Peyer's patch (tissue), 4 donors: ENCODE measurements around the gene NPIPB4. TPM values are rescaled to one million over a fixed set of nuclear protein-coding genes. Genes with fewer than 3 reads are reported as not detected.
A peak's percentile ranks its signal among the peaks of the same experiment; 100 is the strongest.
"Not testable (repeated sequence)": the region's sequence is repeated elsewhere in the genome, so short reads cannot be mapped to it uniquely, and the experiment has no call there.

Experiments used
- DNase-seq, 3 donors: peaks; one replicate each; pipeline ENCODE4 v3.0.0-alpha.2; 2017 to 2019
- H3K27ac ChIP-seq, 4 donors: fragments of 200-600 bp; sonication (generic); one replicate each; pipeline ENCODE4 v1.5.1; 2016 to 2019
- H3K27me3 ChIP-seq, 2 donors: fragments of 200-600 bp; sonication (generic); one replicate each; pipeline ENCODE4 v1.5.1; 2019
- H3K36me3 ChIP-seq, 3 donors: fragments of 200-600 bp; sonication (generic); one replicate each; pipeline ENCODE4 v1.5.1; 2016 to 2019
- H3K4me1 ChIP-seq, 4 donors: fragments of 200-600 bp; sonication (generic); one replicate each; pipeline ENCODE4 v1.5.1; 2016 to 2019
- H3K4me3 ChIP-seq, 4 donors: fragments of 200-600 bp; sonication (generic); 1 replicate in 3 of 4; 2 replicates in 1 of 4; pipeline ENCODE4 v1.5.1; 2016 to 2019; ENCODE audit warnings: mild to moderate bottlenecking in 1 of 4
- H3K9me3 ChIP-seq, 4 donors: fragments of 200-600 bp; sonication (generic); one replicate each; pipeline ENCODE4 v1.5.1; 2016 to 2019; ENCODE audit warnings: mild to moderate bottlenecking in 1 of 4
- POLR2A ChIP-seq, 2 donors: fragments of 450-650 bp; IDR thresholded peaks; one replicate each; pipeline ENCODE4 v1.5.1; 2017; ENCODE audit warnings: antibody characterized with exemption in 2 of 2, mild to moderate bottlenecking in 2 of 2, moderate library complexity in 2 of 2
- small RNA-seq, 2 donors: library from RNA; depleted of rRNA; stranded (forward); fragments of <200 nt; gene quantifications; one replicate each; pipeline ENCODE3, GENCODE V24; 2016
- total RNA-seq, 4 donors: library from RNA; depleted of rRNA; stranded (reverse); fragments of >200 nt; gene quantifications; one replicate each; pipeline ENCODE4 v1.1.0, GENCODE V29; 2016
- TF ChIP-seq, protein P1 (sequence below), 6 experiments: fragments of 450-650 bp in 4 of 6; fragments of 200-600 bp in 2 of 6; sonication (generic) in 1 of 6; IDR thresholded peaks; one replicate each; pipeline ENCODE4 v1.5.1; 2017 to 2019; ENCODE audit warnings: antibody characterized with exemption in 6 of 6, mild to moderate bottlenecking in 3 of 6, moderate library complexity in 1 of 6

Gene NPIPB4
- total RNA-seq, 4 donors from 2014 or later: 120 to 342 (median 219) TPM

DNA sequence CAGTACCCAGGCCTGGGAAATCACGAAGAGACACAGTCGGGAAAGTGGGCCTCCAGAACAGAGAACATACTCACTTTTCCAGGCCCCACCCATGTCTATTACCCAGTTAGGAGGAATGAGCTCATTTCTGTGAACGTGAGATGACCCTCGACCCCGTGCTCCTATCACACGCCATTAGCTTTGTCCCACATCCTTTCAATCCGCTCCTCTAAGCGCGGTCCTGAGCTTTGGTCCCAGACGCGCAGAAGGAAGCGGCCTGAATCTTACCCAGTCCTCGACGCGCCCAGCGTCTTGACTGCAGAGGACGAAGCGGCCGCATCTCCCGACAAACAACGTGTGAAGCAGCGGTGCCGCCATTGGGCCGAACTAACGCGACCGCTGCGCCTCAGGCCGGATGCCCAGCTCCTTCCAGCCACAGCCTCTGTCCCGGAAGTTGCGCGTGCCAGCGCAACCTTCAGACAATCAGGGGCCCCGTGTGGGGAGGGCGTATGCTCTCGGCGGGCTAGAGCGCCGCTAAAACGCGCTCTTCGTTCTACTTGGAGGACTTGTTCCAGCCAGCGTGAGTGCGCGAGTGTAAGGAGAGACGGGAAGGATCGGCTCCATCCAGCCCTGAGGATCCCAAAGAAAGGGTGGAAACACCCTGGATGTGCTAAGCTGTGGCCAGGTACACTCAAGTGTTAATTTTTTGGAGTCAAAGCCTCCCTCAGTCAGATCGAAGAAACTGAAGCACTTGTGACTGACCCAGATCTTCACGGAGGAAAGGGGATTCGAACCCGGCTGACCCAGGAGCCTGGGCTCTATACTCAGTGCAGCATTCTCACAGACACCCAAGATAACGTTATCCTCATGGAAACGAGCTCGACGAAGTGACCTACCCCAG, 37.3 kb downstream of the NPIPB4 start:
- not testable (repeated sequence) for H3K9me3 ChIP-seq, H3K4me1 ChIP-seq, H3K36me3 ChIP-seq, H3K27me3 ChIP-seq
- H3K27ac ChIP-seq: peak overlapping the region; percentile 78 to 85 (median 82)
- peak; percentile 70 to 84 (median 79) for DNase-seq
- peak; percentile 20 to 40 for TF ChIP-seq POLR2A (IDR thresholded peaks at IDR 0.05)
- peak overlapping the region; percentile 49 to 74 (median 62) for H3K4me3 ChIP-seq

DNA sequence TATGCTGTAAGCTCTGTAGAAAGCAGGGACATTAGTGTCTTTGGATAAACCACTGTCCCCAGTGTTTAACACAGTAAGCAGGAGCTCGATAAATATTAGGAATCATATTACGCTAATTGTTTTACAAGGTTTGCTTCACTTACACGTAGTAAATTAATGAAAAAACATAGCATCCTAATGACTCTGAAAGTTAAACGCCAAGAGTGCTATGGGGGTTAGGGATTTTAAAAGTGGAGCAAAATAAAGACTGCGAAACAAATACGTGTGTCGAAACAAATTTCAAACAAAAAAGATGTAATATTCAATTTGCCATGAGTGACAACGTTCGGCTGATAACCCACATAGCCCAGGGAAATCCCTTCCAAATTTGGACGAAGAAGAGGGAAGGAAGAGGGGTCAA, 37.9 kb downstream of the NPIPB4 start:
- Histone ChIP-seq H3K4me3 (peak overlapping the region in 3 of 4 donors; percentile 49 to 74 (median 68)), H3K27ac (peak overlapping the region in 3 of 4 donors; percentile 78 to 85 (median 85))
- not testable (repeated sequence) for DNase-seq, H3K4me1 ChIP-seq, H3K9me3 ChIP-seq, H3K27me3 ChIP-seq, H3K36me3 ChIP-seq

DNA sequence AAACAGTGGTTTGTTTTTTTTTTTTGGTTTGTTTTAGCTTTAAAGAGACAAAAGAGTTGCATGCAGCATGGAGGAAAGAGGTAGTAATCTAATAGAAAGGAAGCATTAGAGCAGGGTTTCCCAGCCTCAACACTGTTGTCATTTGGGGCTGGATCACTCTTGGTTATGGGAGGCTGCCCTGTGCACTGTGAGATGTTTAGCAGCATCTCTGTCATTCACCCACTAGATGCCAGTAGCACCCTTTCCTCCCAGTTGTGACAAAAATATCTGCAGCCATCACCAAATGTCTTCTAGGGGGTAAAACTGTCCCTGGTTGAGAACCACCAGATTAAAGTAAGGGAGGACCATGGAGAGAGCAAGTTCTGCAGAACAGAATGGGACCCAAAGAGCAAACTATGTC, 40.5 kb downstream of the NPIPB4 start:
- H3K4me1 ChIP-seq, H3K27ac ChIP-seq, H3K27me3 ChIP-seq, DNase-seq, H3K9me3 ChIP-seq, H3K4me3 ChIP-seq: not testable (repeated sequence)
- H3K36me3 ChIP-seq: peaks cover 0 to 15% (median 0%) of the 10 kb centered on the region in 3 donors

DNA sequence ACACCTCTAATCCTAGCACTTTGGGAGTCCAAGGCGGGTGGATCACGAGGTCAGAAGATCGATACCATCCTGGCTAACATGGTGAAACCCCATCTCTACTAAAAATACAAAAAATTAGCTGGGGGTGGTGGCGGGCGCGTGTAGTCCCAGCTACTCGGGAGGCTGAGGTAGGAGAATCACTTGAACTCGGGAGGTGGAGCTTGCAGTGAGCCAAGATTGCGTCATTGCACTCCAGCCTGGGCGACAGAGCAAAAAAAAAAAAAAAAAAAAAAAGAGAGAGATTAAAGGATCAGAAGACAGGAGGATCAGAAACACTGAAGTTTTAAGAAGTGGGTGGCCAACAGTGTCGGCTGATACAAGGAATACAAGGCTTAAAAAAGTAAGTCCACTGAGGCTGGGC, 41.9 kb downstream of the NPIPB4 start:
- H3K9me3 ChIP-seq, H3K27me3 ChIP-seq: not testable (repeated sequence)

DNA sequence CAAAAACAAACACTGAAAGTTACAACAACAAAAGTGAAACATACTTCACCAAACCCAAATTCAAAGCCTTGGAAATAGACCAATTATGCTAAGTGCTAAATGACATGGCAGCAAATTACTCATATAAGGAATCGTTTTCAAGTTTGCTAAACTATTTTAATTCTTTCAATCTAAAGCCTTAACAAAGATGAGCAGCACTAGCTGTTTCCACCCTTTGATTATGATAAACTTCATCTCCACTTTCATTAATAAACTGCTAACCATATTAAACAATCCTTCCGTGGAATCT, 55.2 kb downstream of the NPIPB4 start:
- not testable (repeated sequence) for H3K4me3 ChIP-seq, H3K9me3 ChIP-seq, H3K4me1 ChIP-seq, H3K27ac ChIP-seq, H3K36me3 ChIP-seq, DNase-seq, H3K27me3 ChIP-seq

More for the DNA sequence above, 41.9 kb downstream of the NPIPB4 start:
- not testable (repeated sequence) for H3K4me3 ChIP-seq, DNase-seq, H3K27ac ChIP-seq, H3K4me1 ChIP-seq
- peaks cover 0 to 24% (median 0%) of the 10 kb centered on the region in 3 donors for H3K36me3 ChIP-seq

DNA sequence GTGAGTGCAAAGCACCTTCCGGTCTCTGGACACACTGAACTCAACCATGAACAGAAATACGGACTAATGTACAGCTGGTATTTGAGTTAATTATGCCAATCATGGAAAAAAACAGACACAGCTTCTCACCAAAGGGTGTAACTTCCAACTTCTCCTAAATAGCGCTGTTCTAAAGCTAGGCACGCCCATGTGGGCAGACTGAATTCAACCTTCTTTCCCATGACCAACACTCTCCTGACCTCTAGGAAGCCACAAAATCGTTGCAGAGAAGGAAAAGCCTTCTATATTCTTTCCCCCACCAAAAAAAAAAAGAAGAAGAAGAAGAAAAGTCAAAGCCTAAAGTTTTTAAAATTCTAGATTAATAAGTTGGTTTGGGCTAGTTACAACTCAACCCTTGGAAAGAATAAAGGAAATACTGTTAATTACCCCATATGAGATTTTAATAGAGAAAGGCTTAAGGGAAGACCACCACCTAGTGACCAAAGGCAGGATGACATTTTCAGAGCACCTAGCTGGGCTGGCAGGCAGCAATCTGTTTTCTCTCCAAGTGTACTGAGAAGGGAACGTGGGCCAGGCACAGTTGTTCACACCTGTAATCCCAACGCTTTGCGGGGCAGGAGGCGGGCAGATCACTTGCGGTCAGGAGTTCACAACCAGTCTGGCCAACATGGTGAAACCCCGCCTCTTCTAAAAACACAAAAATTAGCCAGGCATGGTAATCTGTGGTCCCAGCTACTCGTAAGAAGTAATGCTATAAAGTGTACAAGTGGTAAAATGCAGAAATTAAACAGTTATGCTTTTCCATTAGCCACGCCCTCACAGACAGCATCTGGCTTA, 55.8 kb downstream of the NPIPB4 start:
- not testable (repeated sequence) for H3K36me3 ChIP-seq, H3K9me3 ChIP-seq, H3K4me3 ChIP-seq, H3K27me3 ChIP-seq, H3K4me1 ChIP-seq
- H3K27ac ChIP-seq: peak overlapping the region in 1 of 4 donors; percentile 22
- TF ChIP-seq, protein P1, sequence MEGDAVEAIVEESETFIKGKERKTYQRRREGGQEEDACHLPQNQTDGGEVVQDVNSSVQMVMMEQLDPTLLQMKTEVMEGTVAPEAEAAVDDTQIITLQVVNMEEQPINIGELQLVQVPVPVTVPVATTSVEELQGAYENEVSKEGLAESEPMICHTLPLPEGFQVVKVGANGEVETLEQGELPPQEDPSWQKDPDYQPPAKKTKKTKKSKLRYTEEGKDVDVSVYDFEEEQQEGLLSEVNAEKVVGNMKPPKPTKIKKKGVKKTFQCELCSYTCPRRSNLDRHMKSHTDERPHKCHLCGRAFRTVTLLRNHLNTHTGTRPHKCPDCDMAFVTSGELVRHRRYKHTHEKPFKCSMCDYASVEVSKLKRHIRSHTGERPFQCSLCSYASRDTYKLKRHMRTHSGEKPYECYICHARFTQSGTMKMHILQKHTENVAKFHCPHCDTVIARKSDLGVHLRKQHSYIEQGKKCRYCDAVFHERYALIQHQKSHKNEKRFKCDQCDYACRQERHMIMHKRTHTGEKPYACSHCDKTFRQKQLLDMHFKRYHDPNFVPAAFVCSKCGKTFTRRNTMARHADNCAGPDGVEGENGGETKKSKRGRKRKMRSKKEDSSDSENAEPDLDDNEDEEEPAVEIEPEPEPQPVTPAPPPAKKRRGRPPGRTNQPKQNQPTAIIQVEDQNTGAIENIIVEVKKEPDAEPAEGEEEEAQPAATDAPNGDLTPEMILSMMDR (IDR thresholded peaks at IDR 0.05): peak in 5 of 6 experiments; percentile 25 to 47 (median 39)
- DNase-seq: peak in 2 of 3 donors; percentile 3 to 48

DNA sequence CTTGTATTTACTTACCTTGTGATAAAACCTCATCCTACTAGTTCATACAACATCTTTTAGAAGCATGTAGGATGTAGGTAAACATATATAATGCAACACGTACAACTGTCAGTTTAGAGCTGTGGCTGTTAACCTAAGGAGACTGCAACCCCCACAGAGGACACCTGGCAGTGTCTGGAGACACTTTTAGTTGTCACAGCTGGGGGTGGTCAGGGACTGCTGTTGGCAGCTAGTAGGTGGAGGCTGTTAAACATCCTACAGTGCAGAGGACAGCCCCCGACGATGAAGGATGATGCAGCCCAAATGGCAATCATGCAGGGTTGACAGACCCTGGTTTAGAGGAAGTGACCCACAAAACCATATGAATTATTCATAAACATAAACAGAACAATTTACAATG, 59.0 kb downstream of the NPIPB4 start:
- H3K4me1 ChIP-seq, H3K27me3 ChIP-seq, DNase-seq, H3K36me3 ChIP-seq, H3K27ac ChIP-seq, H3K4me3 ChIP-seq, H3K9me3 ChIP-seq: not testable (repeated sequence)

DNA sequence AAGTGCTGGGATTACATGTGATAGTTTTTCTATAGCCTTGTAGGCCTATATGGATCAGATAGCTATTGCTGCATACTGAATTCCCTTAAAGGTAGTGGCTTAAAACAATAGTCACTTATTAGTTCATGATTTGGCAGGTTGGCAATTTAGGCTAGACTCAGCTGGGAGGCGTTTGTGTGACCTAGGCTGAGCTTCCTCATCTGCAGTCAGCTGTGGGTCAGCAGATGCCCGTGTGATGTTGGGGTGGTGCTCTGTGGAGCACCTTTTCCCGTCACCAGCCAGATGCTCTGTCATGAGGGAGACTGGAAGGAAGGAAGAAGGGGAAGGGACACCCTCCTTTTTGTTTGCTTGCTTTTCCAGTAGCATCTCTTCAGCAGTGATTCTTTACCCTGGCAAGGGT, 64.2 kb downstream of the NPIPB4 start:
- H3K4me1 ChIP-seq, DNase-seq: not testable (repeated sequence)

DNA sequence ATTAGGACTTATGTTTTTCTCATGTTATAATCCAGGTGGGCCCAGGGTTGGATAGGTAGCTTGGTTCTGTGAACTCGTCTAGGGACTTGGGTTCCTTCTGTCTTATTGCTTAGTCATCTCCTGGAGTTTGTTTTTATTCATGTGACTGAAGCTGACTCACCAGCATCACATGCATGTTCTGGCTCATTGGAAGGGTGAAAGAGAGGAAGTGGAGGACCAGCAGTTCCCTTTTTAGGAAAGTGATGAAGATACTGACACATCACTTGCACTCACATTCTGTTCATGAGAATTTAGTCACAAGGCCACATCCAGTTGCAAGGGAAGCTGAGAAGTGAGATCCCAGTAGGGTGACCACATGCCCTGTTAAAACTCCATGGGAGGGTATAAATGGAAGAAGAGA, 67.0 kb downstream of the NPIPB4 start:
- not testable (repeated sequence) for H3K27ac ChIP-seq, H3K4me1 ChIP-seq, H3K27me3 ChIP-seq, DNase-seq, H3K36me3 ChIP-seq, H3K4me3 ChIP-seq, H3K9me3 ChIP-seq

More for the DNA sequence above, 64.2 kb downstream of the NPIPB4 start:
- not testable (repeated sequence) for H3K27me3 ChIP-seq, H3K36me3 ChIP-seq, H3K9me3 ChIP-seq, H3K27ac ChIP-seq, H3K4me3 ChIP-seq

Small RNAs within 50 kb of the gene (small RNA-seq; reads per million reads assigned to genes)
- gene AC092375.3: 0 reads per million in 2 donors

Other genes starting within 250 kb of the NPIPB4 start
- gene IGSF6, start 205.1 kb downstream of the NPIPB4 start, total RNA-seq: 1 to 10 TPM in 2 of 4 donors, under 1 TPM in 1, not detected in 1; 0.76 to 7.4 (median 1.3) TPM
- gene OTOA, start 193.8 kb downstream of the NPIPB4 start, total RNA-seq: not detected
- gene UQCRC2, start 95.6 kb upstream of the NPIPB4 start, total RNA-seq: 100 to 1,000 TPM; 193 to 309 (median 286) TPM
- gene PDZD9, start 143.4 kb upstream of the NPIPB4 start, total RNA-seq: not detected
- gene MOSMO, start 150.4 kb upstream of the NPIPB4 start, total RNA-seq: 10 to 100 TPM in 3 of 4 donors, 1 to 10 TPM in 1; 9.9 to 28.0 (median 13.4) TPM
- under 1 TPM in 1 of 4 donors, not detected in 3; 0.18 TPM for gene VWA3A, start 234.8 kb upstream of the NPIPB4 start, total RNA-seq